PC-9 (cell line): Measurements from ENCODE around the gene POP4. TPM values are rescaled to one million over a fixed set of nuclear protein-coding genes. Genes with fewer than 3 reads are reported as not detected.
A peak's percentile ranks its signal among the peaks of the same experiment; 100 is the strongest.

ENCODE experiments used
- BruUV-seq: library from RNA; stranded (reverse); fragments of 400-500 nt; replicated peaks from 2 replicates; lab custom pipeline; 2021; lab: Mats Ljungman, UMichigan
- CTCF ChIA-PET: fragments of 300-600 bp; sonication (Branson Sonifier 250); formaldehyde crosslinking; loops from one replicate; lab custom pipeline; 2022; ENCODE audit warnings: antibody characterized with exemption; lab: Charles Lee
- POLR2A ChIA-PET: fragments of 300-600 bp; sonication (Branson Sonifier 250); formaldehyde crosslinking; loops from one replicate; lab custom pipeline; 2022; ENCODE audit warnings: antibody characterized with exemption; ENCODE audit not compliant: unreplicated experiment; lab: Charles Lee
- DNase-seq, 2 experiments: peaks; one replicate each; pipeline versions ENCODE4 v3.0.0 to v3.0.0-alpha.2; 2015 to 2022; ENCODE audit warnings: mixed read lengths in 1 of 2
- H2AFZ ChIP-seq: fragments of 200-600 bp; sonication (generic); 2 replicates; pipeline ENCODE4 v1.8.1; 2017; ENCODE audit warnings: antibody characterized with exemption
- H3F3A ChIP-seq: fragments of 200-600 bp; sonication (generic); 2 replicates; pipeline ENCODE4 v1.8.1; 2017; ENCODE audit warnings: antibody characterized with exemption, mild to moderate bottlenecking, low read depth; ENCODE audit not compliant: insufficient read depth
- H3K27ac ChIP-seq: fragments of 200-600 bp; sonication (generic); 2 replicates; pipeline ENCODE4 v1.6.1; 2016; ENCODE audit warnings: mixed run types
- H3K27me3 ChIP-seq: fragments of 200-600 bp; sonication (generic); 2 replicates; pipeline ENCODE4 v1.6.1; 2016; ENCODE audit warnings: low read depth, mixed run types; ENCODE audit not compliant: insufficient read depth
- H3K36me3 ChIP-seq: fragments of 200-600 bp; sonication (generic); 2 replicates; pipeline ENCODE4 v1.6.1; 2016; ENCODE audit warnings: low read depth, mixed run types
- H3K4me1 ChIP-seq: fragments of 200-600 bp; sonication (generic); replicated peaks from 2 replicates; pipeline ENCODE4 v1.6.1; 2016; ENCODE audit warnings: mixed run types; ENCODE audit not compliant: insufficient read depth
- H3K4me2 ChIP-seq: fragments of 200-600 bp; sonication (generic); 2 replicates; pipeline ENCODE4 v1.6.1; 2017; ENCODE audit warnings: mixed run types
- H3K4me3 ChIP-seq: fragments of 200-600 bp; sonication (generic); 2 replicates; pipeline ENCODE4 v1.6.1; 2016; ENCODE audit warnings: mixed run types
- H3K79me2 ChIP-seq: fragments of 200-600 bp; sonication (generic); 2 replicates; pipeline ENCODE4 v1.6.1; 2017; ENCODE audit warnings: low read depth, mixed run types
- H3K9me2 ChIP-seq: fragments of 200-600 bp; sonication (generic); 2 replicates; pipeline ENCODE4 v1.8.1; 2017; ENCODE audit warnings: mild to moderate bottlenecking; ENCODE audit not compliant: insufficient read depth
- H3K9me3 ChIP-seq: fragments of 200-600 bp; sonication (generic); 2 replicates; pipeline ENCODE4 v1.8.1; 2016; ENCODE audit warnings: low read depth; ENCODE audit not compliant: insufficient read depth
- H4K20me1 ChIP-seq: fragments of 200-600 bp; sonication (generic); 2 replicates; pipeline ENCODE4 v1.8.1; 2017; ENCODE audit not compliant: insufficient read depth
- CTCF ChIP-seq: fragments of 200-600 bp; sonication (generic); conservative IDR thresholded peaks from 2 replicates; pipeline ENCODE4 v1.6.1; 2017; ENCODE audit warnings: mixed run types, antibody characterized with exemption, mild to moderate bottlenecking, moderate library complexity
- EZH2 ChIP-seq: fragments of 200-600 bp; sonication (generic); IDR thresholded peaks from 2 replicates; pipeline ENCODE4 v1.8.0; 2017; ENCODE audit warnings: antibody characterized with exemption, low read depth
- intact Hi-C: fragments of 100-400 bp; cut with micrococcal nuclease; formaldehyde crosslinking; loops from one replicate; pipeline ENCODE4 v1.10.0; 2022; ENCODE audit not compliant: unreplicated experiment
- total RNA-seq: library from RNA; stranded (reverse); gene quantifications from 2 replicates; pipeline ENCODE4 v1.2.3, GENCODE V29; 2021

The POP4 gene
- total RNA-seq, 1 experiment from 2014 or later = 66.6 TPM

DNA sequence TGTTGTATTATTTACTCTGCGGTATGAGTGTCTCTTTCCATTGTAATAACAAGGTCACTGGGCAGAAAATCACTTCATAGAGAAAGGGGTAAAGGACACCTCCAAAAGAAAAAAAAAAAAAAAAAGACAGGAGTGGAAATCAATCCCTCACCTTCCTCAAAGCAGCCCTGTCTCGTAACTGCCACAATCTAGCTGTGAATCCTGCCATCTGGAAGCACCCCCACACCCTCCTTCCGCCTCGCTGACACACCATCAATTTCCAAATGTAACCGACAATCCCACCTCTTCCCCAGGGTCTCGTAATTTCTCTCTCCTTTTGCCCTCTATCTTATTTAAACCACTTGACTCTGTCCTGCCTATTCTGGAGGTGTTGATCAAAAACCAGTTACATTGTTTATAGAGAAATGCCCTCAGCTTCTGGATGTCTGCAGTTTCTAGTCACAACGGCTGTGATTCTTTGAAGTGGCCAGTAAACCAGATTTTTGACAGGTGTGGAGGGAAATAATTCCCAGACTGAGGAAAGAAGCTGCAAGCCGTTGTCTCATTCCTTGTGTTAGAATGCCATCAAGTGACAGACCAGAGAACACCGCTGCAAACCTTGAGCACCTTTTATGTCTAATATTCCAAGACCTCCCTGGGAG lies 9.1 kb upstream of the POP4 start:
- Histone ChIP-seq H3K4me1 (no peaks in the 10 kb centered on the region), H4K20me1 (no peaks in the 10 kb centered on the region), H3K79me2 (no peaks in the 10 kb centered on the region), H3K9me3 (no peaks in the 10 kb centered on the region), H3K4me2 (no peak overlapping the region), H2AFZ (no peak overlapping the region), H3K36me3 (no peaks in the 10 kb centered on the region), H3K9me2 (no peaks in the 10 kb centered on the region), H3F3A (no peaks in the 10 kb centered on the region), H3K4me3 (no peak overlapping the region), H3K27me3 (peaks cover 84% of the 10 kb centered on the region), H3K27ac (no peak overlapping the region)
- no peak for DNase-seq
- TF ChIP-seq EZH2 (no peak), CTCF (peak; percentile 54)
- intact Hi-C loops = loop anchor here (5.0 kb wide), 2 partner anchors 130 to 1130 kb away; no protein-coding TSS in a partner anchor
- ChIA-PET POLR2A (no interaction called here), CTCF (no interaction called here)
- no TSS peak for BruUV-seq

GRCh38 chr19:29598036-29598435 lies 8.0 kb upstream of the POP4 start:
- POLR2A ChIA-PET = no interaction called here
- Histone ChIP-seq H3K9me2 (no peaks in the 10 kb centered on the region), H3K27me3 (peaks cover 74% of the 10 kb centered on the region), H3K79me2 (no peaks in the 10 kb centered on the region), H2AFZ (no peak overlapping the region), H4K20me1 (no peaks in the 10 kb centered on the region), H3K4me3 (no peak overlapping the region), H3K4me2 (no peak overlapping the region), H3K9me3 (no peaks in the 10 kb centered on the region), H3F3A (no peaks in the 10 kb centered on the region), H3K36me3 (no peaks in the 10 kb centered on the region), H3K27ac (no peak overlapping the region), H3K4me1 (no peaks in the 10 kb centered on the region)
- intact Hi-C loops = loop anchor here (5.0 kb wide), 2 partner anchors 131 to 1131 kb away; no protein-coding TSS in a partner anchor
- BruUV-seq = no TSS peak
- no peak for DNase-seq
- CTCF ChIA-PET = interaction anchor here (0.6 kb wide), 1 partner anchor 412 kb away, joined by 3 read pairs; no protein-coding TSS in a partner anchor
- no peak for TF ChIP-seq CTCF
- no peak for TF ChIP-seq EZH2

GRCh38 chr19:29598496-29598895 lies 7.6 kb upstream of the POP4 start:
- TF ChIP-seq EZH2 (no peak), CTCF (no peak)
- no peak for DNase-seq
- H3K4me1 ChIP-seq = no peaks in the 10 kb centered on the region
- no peaks in the 10 kb centered on the region for H3K79me2 ChIP-seq
- ChIA-PET CTCF (no interaction called here), POLR2A (no interaction called here)
- H2AFZ ChIP-seq = no peak overlapping the region
- no peaks in the 10 kb centered on the region for H3F3A ChIP-seq
- H3K27me3 ChIP-seq = peaks cover 70% of the 10 kb centered on the region
- intact Hi-C loops = loop anchor here (5.0 kb wide), 2 partner anchors 131 to 1131 kb away; no protein-coding TSS in a partner anchor
- no peak overlapping the region for H3K4me2 ChIP-seq
- no peak overlapping the region for H3K4me3 ChIP-seq
- H3K36me3 ChIP-seq = no peaks in the 10 kb centered on the region
- BruUV-seq = no TSS peak
- no peaks in the 10 kb centered on the region for H3K9me3 ChIP-seq
- no peak overlapping the region for H3K27ac ChIP-seq
- H4K20me1 ChIP-seq = no peaks in the 10 kb centered on the region
- no peaks in the 10 kb centered on the region for H3K9me2 ChIP-seq
